ENCODE data around the gene ANXA5. TPM values are rescaled to one million over a fixed set of nuclear protein-coding genes. Genes with fewer than 3 reads are reported as not detected.

Gene ANXA5
- total and polyA plus RNA-seq, 9 of the 15 experiments (the other 6 are each of a cell fraction or from before 2014, with no cell fraction given) = 49.9 to 131 (median 84.5) TPM

GRCh38 chr4:121712783-121713182 is 16.0 kb upstream of the ANXA5 start (continued):
- TF ChIP-seq HINFP (tag; conservative IDR thresholded peaks at IDR 0.05; ENCODE audit: low read depth) (0 out of 2 replicates have a peak, but pooled peaks have one; percentile 15), CCAR2 (IDR thresholded peaks at IDR 0.05; ENCODE audit: low read depth, low read length) (no peak), ZNF740 (CRISPR knock-in tag; IDR thresholded peaks at IDR 0.05) (no peak), ZNF740 (tag; IDR thresholded peaks at IDR 0.05) (peak in 1 of 2 experiments; percentile 73; a peak in 1 of 4 replicates), KLF13 (tag; IDR thresholded peaks at IDR 0.05; ENCODE audit: borderline replicate concordance, low read depth) (peak; percentile 29; the same call in 1 of the 2 replicates), GTF2A2 (tag; IDR thresholded peaks at IDR 0.05) (0 out of 2 replicates have a peak, but pooled peaks have one; percentile 51), SMAD4 (CRISPR knock-in tag; conservative IDR thresholded peaks at IDR 0.05) (peak; percentile 43; the same call in 1 of the 2 replicates), ZNF395 (CRISPR knock-in tag; IDR thresholded peaks at IDR 0.05) (0 out of 2 replicates have a peak, but pooled peaks have one; percentile 22), DMBX1 (CRISPR knock-in tag; IDR thresholded peaks at IDR 0.05; ENCODE audit: borderline replicate concordance) (peak; percentile 43; the same call in 1 of the 2 replicates), ZNF583 (CRISPR knock-in tag; IDR thresholded peaks at IDR 0.05) (peak; percentile 73; the same call in 1 of the 2 replicates), FOXP1 (CRISPR knock-in tag; IDR thresholded peaks at IDR 0.05) (no peak), HEY1 (CRISPR knock-in tag; IDR thresholded peaks at IDR 0.05; ENCODE audit: borderline replicate concordance) (no peak), PTRF (tag; IDR thresholded peaks at IDR 0.05) (peak; percentile 57; the same call in 1 of the 2 replicates), ZNF354B (CRISPR knock-in tag; IDR thresholded peaks at IDR 0.05) (peak; percentile 47; the same call in 1 of the 2 replicates), DDX20 (tag; IDR thresholded peaks at IDR 0.05; ENCODE audit: low read depth) (0 out of 2 replicates have a peak, but pooled peaks have one; percentile 37), NR4A1 (CRISPR knock-in tag; IDR thresholded peaks at IDR 0.05) (no peak), NR4A1 (tag; IDR thresholded peaks at IDR 0.05) (peak; percentile 88)
